SK-N-SH treated with all-trans-retinoic acid at 6 μM for 48 hours (cell line): ENCODE measurements around the gene ZNF770.

ENCODE experiments used
- ATAC-seq: fragments of 200-7000 bp; cut with Tn5 transposase; 3 replicates; pipeline ENCODE4 v1.9.1; 2020; ENCODE audit warnings: mild to moderate bottlenecking, moderate library complexity
- ARNTL ChIP-seq: fragments of 450-650 bp; formaldehyde crosslinking; IDR thresholded peaks from 2 replicates; pipeline ENCODE4 v1.5.0; 2020; ENCODE audit warnings: low read depth, mild to moderate bottlenecking, moderate library complexity, borderline replicate concordance
- CREB5 ChIP-seq: fragments of 250-450 bp; sonication (Bioruptor Pico); IDR thresholded peaks from 2 replicates; pipeline ENCODE4 v1.5.1; 2020; ENCODE audit warnings: low read depth, mild to moderate bottlenecking, moderate library complexity
- ESRRG ChIP-seq: fragments of 250-450 bp; sonication (Bioruptor Pico); IDR thresholded peaks from 2 replicates; pipeline ENCODE4 v1.6.1; 2021; ENCODE audit warnings: mild to moderate bottlenecking
- GLIS3 ChIP-seq: fragments of 250-450 bp; sonication (Bioruptor Pico); IDR thresholded peaks from 2 replicates; pipeline ENCODE4 v1.5.0; 2020; ENCODE audit warnings: mild to moderate bottlenecking, moderate library complexity
- PATZ1 ChIP-seq: fragments of 250-450 bp; sonication (Bioruptor Pico); IDR thresholded peaks from 2 replicates; pipeline ENCODE4 v1.8.0; 2020; ENCODE audit warnings: mild to moderate bottlenecking, moderate library complexity, borderline replicate concordance
- POU6F1 ChIP-seq: fragments of 250-450 bp; sonication (Bioruptor Pico); IDR thresholded peaks from 2 replicates; pipeline ENCODE4 v1.8.0; 2021; ENCODE audit warnings: low read depth, mild to moderate bottlenecking, moderate library complexity, borderline replicate concordance
- PPARA ChIP-seq: fragments of 250-450 bp; sonication (Bioruptor Pico); IDR thresholded peaks from 2 replicates; pipeline ENCODE4 v1.5.0; 2020; ENCODE audit warnings: mild to moderate bottlenecking, borderline replicate concordance
- RARB ChIP-seq: fragments of 250-450 bp; sonication (Bioruptor Pico); IDR thresholded peaks from 2 replicates; pipeline ENCODE4 v1.8.0; 2021; ENCODE audit warnings: mild to moderate bottlenecking, moderate library complexity
- SNAI2 ChIP-seq: fragments of 250-450 bp; sonication (Bioruptor Pico); IDR thresholded peaks from 2 replicates; pipeline ENCODE4 v1.5.0; 2020; ENCODE audit warnings: mild to moderate bottlenecking, moderate library complexity
- TCF4 ChIP-seq: fragments of 250-450 bp; sonication (Bioruptor Pico); IDR thresholded peaks from 2 replicates; pipeline ENCODE4 v1.8.0; 2021; ENCODE audit warnings: mild to moderate bottlenecking, moderate library complexity, borderline replicate concordance
- TOX ChIP-seq: fragments of 250-450 bp; sonication (Bioruptor Pico); IDR thresholded peaks from 2 replicates; pipeline ENCODE4 v1.8.0; 2021; ENCODE audit warnings: mild to moderate bottlenecking, moderate library complexity, borderline replicate concordance
- TSHZ2 ChIP-seq: fragments of 250-450 bp; sonication (Bioruptor Pico); IDR thresholded peaks from 2 replicates; pipeline ENCODE4 v1.5.0; 2020; ENCODE audit warnings: mild to moderate bottlenecking, moderate library complexity
- ZC3H10 ChIP-seq: fragments of 250-450 bp; sonication (Bioruptor Pico); IDR thresholded peaks from 2 replicates; pipeline ENCODE4 v1.5.1; 2021; ENCODE audit warnings: mild to moderate bottlenecking, moderate library complexity
- ZFP3 ChIP-seq: fragments of 250-450 bp; sonication (Bioruptor Pico); IDR thresholded peaks from 2 replicates; pipeline ENCODE4 v1.5.0; 2020; ENCODE audit warnings: mild to moderate bottlenecking, moderate library complexity
- ZFP30 ChIP-seq: fragments of 450-650 bp; formaldehyde crosslinking; IDR thresholded peaks from 2 replicates; pipeline ENCODE4 v1.5.0; 2022; ENCODE audit warnings: mild to moderate bottlenecking, moderate library complexity
- ZNF565 ChIP-seq: fragments of 450-650 bp; formaldehyde crosslinking; conservative IDR thresholded peaks from 2 replicates; pipeline ENCODE4 v1.5.0; 2020; ENCODE audit warnings: low read depth, mild to moderate bottlenecking, moderate library complexity
- ZNF70 ChIP-seq: fragments of 450-650 bp; formaldehyde crosslinking; IDR thresholded peaks from 2 replicates; pipeline ENCODE4 v1.5.0; 2020; ENCODE audit warnings: mild to moderate bottlenecking, moderate library complexity
- ZNF8 ChIP-seq: fragments of 450-650 bp; formaldehyde crosslinking; IDR thresholded peaks from 2 replicates; pipeline ENCODE4 v1.5.0; 2020; ENCODE audit warnings: mild to moderate bottlenecking, moderate library complexity

Gene ZNF770

GRCh38 chr15:35007397-35007796 lies 19.3 kb upstream of the ZNF770 start:
- TF ChIP-seq PPARA (CRISPR knock-in tag): no peak
- TF ChIP-seq ARNTL: no peak
- no peak for TF ChIP-seq ZFP30
- TF ChIP-seq ESRRG (CRISPR knock-in tag): no peak
- no peak for TF ChIP-seq TCF4 (CRISPR knock-in tag)
- no peak for TF ChIP-seq ZFP3 (CRISPR knock-in tag)
- TF ChIP-seq ZNF70 (CRISPR knock-in tag): no peak
- TF ChIP-seq RARB (CRISPR knock-in tag): no peak
- TF ChIP-seq TSHZ2: no peak
- TF ChIP-seq SNAI2 (CRISPR knock-in tag): no peak
- no peak for TF ChIP-seq ZNF565 (CRISPR knock-in tag)
- TF ChIP-seq CREB5 (CRISPR knock-in tag): no peak
- ATAC-seq: no peak

GRCh38 chr15:35005933-35006332 lies 17.8 kb upstream of the ZNF770 start:
- no peak for TF ChIP-seq ZNF8 (CRISPR knock-in tag)
- no peak for ATAC-seq

- TF ChIP-seq PPARA (CRISPR knock-in tag): no peak
- TF ChIP-seq ZNF8 (CRISPR knock-in tag): no peak
- TF ChIP-seq GLIS3 (CRISPR knock-in tag): no peak
- TF ChIP-seq TOX (CRISPR knock-in tag): no peak
- no peak for TF ChIP-seq ZNF565 (CRISPR knock-in tag)
- TF ChIP-seq ZC3H10 (CRISPR knock-in tag): no peak
- ATAC-seq: no peak
Measured at GRCh38 chr15:35003928-35004327, 15.8 kb upstream of the ZNF770 start.

- TF ChIP-seq ZNF8 (CRISPR knock-in tag) (no peak), CREB5 (CRISPR knock-in tag) (no peak), ESRRG (CRISPR knock-in tag) (no peak), TOX (CRISPR knock-in tag) (no peak), ARNTL (no peak), PATZ1 (CRISPR knock-in tag) (no peak), POU6F1 (CRISPR knock-in tag) (no peak), ZNF70 (CRISPR knock-in tag) (no peak), TSHZ2 (no peak), TCF4 (CRISPR knock-in tag) (no peak), ZNF565 (CRISPR knock-in tag) (no peak)
- no peak for ATAC-seq
Measured at GRCh38 chr15:35000511-35000910, 12.4 kb upstream of the ZNF770 start.
